K562 (cell line): Measurements from ENCODE around the gene KNSTRN. TPM values are rescaled to one million over a fixed set of nuclear protein-coding genes. Genes with fewer than 3 reads are reported as not detected.
A peak's percentile ranks its signal among the peaks of the same experiment; 100 is the strongest.

Source experiments
- JUND ChIP-seq, 2 experiments: IDR thresholded peaks; 2 replicates in 1 of 2; 3 replicates in 1 of 2; pipeline ENCODE4 v1.6.1; 2011; ENCODE audit warnings: borderline replicate concordance in 2 of 2, low read depth in 2 of 2, low read length in 2 of 2, improper control_type of control experiment in 1 of 2, missing biosample characterization in 1 of 2, missing genetic modification characterization in 1 of 2, missing genetic modification reagents in 1 of 2
- PHF8 ChIP-seq: fragments of 200-600 bp; sonication (generic); IDR thresholded peaks from 2 replicates; pipeline ENCODE4 v1.6.1; 2012; ENCODE audit warnings: mixed run types, mild to moderate bottlenecking, inconsistent platforms, low read length, moderate library complexity, borderline replicate concordance
- POLR2G ChIP-seq: fragments of 200-400 bp; formaldehyde crosslinking; IDR thresholded peaks from 2 replicates; pipeline ENCODE4 v1.6.1; 2017; ENCODE audit warnings: low read depth, mild to moderate bottlenecking, antibody characterized with exemption, low read length, moderate library complexity
- PTBP1 ChIP-seq: fragments of 200-400 bp; formaldehyde crosslinking; IDR thresholded peaks from 2 replicates; pipeline ENCODE4 v1.6.1; 2017; ENCODE audit warnings: low read depth, low read length
- ZNF589 ChIP-seq: fragments of 200-800 bp; sonication (Bioruptor generic); IDR thresholded peaks from 2 replicates; pipeline ENCODE4 v1.6.1; 2016; ENCODE audit warnings: low read depth, missing genetic modification characterization, missing compliant biosample characterization
- polyA plus RNA-seq, 8 experiments: library from polyadenylated mRNA; depleted of rRNA in 4 of 8; stranded (reverse) in 5 of 8; unstranded in 3 of 8; fragments of >200 nt; fragmentation: Nextera tagmentation in 2 of 8; fragmentation: Illumina TruSeq in 1 of 8; extraction: Ambion mirVana in 2 of 8; extraction: Trizol in 1 of 8; gene quantifications; 2 replicates each; pipeline versions ENCODE4 v1.2.1 to v1.2.3, GENCODE V29; 2011 to 2014; ENCODE audit warnings: inconsistent platforms in 1 of 8, missing spikeins in 1 of 8
- total RNA-seq, 7 experiments: library from RNA; depleted of rRNA in 6 of 7; stranded (reverse); fragments of >200 nt in 6 of 7; fragmentation: Illumina TruSeq in 2 of 7; extraction: Trizol in 2 of 7; gene quantifications; 2 replicates each; pipeline versions ENCODE4 v1.2.1 to v1.2.3, GENCODE V29; 2011 to 2021; ENCODE audit warnings: low replicate concordance in 1 of 7
- TF ChIP-seq, protein P1 (sequence below): fragments of 200-600 bp; sonication (generic); IDR thresholded peaks from one replicate; pipeline ENCODE4 v1.6.1; 2012; ENCODE audit warnings: mild to moderate bottlenecking, low read depth, low read length, inconsistent platforms
- TF ChIP-seq, protein P2 (sequence below): fragments of 450-650 bp; formaldehyde crosslinking; conservative IDR thresholded peaks from 2 replicates; pipeline ENCODE4 v1.4.0; 2022; ENCODE audit warnings: mild to moderate bottlenecking, missing genetic modification characterization
- TF ChIP-seq, protein P3 (sequence below): fragments of 250-450 bp; sonication (Bioruptor Pico); IDR thresholded peaks from 2 replicates; pipeline ENCODE4 v1.8.0; 2022; ENCODE audit warnings: inconsistent platforms, mild to moderate bottlenecking, moderate library complexity, borderline replicate concordance
- TF ChIP-seq, protein P4 (sequence below): fragments of 200-800 bp; sonication (Bioruptor generic); IDR thresholded peaks from 2 replicates; pipeline ENCODE4 v1.6.1; 2017; ENCODE audit warnings: missing genetic modification characterization, missing compliant biosample characterization

Gene KNSTRN
- total and polyA plus RNA-seq, 9 of the 15 experiments (the other 6 are each of a cell fraction or from before 2014, with no cell fraction given): 48.7 to 88.2 (median 66.3) TPM

DNA sequence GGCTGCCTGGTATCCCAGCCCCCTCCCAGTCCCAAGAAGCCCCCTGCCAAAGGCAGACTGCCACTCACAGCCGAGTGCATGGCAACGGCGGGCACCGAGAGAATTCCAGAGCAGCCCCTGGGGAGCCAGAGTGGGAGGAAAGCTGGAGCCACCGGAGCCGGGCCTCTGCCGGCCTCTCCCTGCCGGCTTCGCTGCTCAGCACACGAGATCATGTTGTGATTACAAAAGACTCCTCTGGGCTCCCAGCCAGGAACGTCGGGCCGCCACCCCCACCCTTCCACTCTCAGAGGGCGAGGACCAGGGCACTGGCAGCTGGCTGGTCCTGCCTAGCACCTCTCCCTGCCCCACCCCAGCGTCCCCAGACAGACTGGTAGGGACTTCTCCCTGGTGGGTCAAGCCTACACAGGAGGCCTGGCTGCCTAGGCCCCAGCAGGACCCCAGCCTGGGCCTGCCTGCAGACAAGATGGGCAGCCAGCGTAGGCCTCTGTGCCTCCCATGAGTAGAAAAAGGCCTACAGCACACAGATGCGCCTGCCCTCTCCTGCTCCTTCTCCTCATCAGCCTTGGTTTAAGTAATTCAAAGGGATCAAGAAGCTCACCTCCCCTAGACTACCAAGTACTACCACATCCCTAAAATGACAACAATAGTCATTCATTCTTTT, 41.7 kb upstream of the KNSTRN start, which contains the start of gene CCDC9B (continued):
- TF ChIP-seq, protein P1, sequence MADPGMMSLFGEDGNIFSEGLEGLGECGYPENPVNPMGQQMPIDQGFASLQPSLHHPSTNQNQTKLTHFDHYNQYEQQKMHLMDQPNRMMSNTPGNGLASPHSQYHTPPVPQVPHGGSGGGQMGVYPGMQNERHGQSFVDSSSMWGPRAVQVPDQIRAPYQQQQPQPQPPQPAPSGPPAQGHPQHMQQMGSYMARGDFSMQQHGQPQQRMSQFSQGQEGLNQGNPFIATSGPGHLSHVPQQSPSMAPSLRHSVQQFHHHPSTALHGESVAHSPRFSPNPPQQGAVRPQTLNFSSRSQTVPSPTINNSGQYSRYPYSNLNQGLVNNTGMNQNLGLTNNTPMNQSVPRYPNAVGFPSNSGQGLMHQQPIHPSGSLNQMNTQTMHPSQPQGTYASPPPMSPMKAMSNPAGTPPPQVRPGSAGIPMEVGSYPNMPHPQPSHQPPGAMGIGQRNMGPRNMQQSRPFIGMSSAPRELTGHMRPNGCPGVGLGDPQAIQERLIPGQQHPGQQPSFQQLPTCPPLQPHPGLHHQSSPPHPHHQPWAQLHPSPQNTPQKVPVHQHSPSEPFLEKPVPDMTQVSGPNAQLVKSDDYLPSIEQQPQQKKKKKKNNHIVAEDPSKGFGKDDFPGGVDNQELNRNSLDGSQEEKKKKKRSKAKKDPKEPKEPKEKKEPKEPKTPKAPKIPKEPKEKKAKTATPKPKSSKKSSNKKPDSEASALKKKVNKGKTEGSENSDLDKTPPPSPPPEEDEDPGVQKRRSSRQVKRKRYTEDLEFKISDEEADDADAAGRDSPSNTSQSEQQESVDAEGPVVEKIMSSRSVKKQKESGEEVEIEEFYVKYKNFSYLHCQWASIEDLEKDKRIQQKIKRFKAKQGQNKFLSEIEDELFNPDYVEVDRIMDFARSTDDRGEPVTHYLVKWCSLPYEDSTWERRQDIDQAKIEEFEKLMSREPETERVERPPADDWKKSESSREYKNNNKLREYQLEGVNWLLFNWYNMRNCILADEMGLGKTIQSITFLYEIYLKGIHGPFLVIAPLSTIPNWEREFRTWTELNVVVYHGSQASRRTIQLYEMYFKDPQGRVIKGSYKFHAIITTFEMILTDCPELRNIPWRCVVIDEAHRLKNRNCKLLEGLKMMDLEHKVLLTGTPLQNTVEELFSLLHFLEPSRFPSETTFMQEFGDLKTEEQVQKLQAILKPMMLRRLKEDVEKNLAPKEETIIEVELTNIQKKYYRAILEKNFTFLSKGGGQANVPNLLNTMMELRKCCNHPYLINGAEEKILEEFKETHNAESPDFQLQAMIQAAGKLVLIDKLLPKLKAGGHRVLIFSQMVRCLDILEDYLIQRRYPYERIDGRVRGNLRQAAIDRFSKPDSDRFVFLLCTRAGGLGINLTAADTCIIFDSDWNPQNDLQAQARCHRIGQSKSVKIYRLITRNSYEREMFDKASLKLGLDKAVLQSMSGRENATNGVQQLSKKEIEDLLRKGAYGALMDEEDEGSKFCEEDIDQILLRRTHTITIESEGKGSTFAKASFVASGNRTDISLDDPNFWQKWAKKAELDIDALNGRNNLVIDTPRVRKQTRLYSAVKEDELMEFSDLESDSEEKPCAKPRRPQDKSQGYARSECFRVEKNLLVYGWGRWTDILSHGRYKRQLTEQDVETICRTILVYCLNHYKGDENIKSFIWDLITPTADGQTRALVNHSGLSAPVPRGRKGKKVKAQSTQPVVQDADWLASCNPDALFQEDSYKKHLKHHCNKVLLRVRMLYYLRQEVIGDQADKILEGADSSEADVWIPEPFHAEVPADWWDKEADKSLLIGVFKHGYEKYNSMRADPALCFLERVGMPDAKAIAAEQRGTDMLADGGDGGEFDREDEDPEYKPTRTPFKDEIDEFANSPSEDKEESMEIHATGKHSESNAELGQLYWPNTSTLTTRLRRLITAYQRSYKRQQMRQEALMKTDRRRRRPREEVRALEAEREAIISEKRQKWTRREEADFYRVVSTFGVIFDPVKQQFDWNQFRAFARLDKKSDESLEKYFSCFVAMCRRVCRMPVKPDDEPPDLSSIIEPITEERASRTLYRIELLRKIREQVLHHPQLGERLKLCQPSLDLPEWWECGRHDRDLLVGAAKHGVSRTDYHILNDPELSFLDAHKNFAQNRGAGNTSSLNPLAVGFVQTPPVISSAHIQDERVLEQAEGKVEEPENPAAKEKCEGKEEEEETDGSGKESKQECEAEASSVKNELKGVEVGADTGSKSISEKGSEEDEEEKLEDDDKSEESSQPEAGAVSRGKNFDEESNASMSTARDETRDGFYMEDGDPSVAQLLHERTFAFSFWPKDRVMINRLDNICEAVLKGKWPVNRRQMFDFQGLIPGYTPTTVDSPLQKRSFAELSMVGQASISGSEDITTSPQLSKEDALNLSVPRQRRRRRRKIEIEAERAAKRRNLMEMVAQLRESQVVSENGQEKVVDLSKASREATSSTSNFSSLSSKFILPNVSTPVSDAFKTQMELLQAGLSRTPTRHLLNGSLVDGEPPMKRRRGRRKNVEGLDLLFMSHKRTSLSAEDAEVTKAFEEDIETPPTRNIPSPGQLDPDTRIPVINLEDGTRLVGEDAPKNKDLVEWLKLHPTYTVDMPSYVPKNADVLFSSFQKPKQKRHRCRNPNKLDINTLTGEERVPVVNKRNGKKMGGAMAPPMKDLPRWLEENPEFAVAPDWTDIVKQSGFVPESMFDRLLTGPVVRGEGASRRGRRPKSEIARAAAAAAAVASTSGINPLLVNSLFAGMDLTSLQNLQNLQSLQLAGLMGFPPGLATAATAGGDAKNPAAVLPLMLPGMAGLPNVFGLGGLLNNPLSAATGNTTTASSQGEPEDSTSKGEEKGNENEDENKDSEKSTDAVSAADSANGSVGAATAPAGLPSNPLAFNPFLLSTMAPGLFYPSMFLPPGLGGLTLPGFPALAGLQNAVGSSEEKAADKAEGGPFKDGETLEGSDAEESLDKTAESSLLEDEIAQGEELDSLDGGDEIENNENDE: no peak
- TF ChIP-seq, protein P2, sequence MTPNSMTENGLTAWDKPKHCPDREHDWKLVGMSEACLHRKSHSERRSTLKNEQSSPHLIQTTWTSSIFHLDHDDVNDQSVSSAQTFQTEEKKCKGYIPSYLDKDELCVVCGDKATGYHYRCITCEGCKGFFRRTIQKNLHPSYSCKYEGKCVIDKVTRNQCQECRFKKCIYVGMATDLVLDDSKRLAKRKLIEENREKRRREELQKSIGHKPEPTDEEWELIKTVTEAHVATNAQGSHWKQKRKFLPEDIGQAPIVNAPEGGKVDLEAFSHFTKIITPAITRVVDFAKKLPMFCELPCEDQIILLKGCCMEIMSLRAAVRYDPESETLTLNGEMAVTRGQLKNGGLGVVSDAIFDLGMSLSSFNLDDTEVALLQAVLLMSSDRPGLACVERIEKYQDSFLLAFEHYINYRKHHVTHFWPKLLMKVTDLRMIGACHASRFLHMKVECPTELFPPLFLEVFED (CRISPR knock-in tag): no peak
- no peak for TF ChIP-seq PTBP1
- TF ChIP-seq, protein P3, sequence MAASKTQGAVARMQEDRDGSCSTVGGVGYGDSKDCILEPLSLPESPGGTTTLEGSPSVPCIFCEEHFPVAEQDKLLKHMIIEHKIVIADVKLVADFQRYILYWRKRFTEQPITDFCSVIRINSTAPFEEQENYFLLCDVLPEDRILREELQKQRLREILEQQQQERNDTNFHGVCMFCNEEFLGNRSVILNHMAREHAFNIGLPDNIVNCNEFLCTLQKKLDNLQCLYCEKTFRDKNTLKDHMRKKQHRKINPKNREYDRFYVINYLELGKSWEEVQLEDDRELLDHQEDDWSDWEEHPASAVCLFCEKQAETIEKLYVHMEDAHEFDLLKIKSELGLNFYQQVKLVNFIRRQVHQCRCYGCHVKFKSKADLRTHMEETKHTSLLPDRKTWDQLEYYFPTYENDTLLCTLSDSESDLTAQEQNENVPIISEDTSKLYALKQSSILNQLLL (CRISPR knock-in tag): no peak
- 0 out of 2 replicates have a peak, but pooled peaks have one; percentile 44 for TF ChIP-seq ZNF589 (CRISPR knock-in tag)
- TF ChIP-seq PHF8: peak; percentile 35; the same call in 1 of the 2 replicates
- TF ChIP-seq, protein P4, sequence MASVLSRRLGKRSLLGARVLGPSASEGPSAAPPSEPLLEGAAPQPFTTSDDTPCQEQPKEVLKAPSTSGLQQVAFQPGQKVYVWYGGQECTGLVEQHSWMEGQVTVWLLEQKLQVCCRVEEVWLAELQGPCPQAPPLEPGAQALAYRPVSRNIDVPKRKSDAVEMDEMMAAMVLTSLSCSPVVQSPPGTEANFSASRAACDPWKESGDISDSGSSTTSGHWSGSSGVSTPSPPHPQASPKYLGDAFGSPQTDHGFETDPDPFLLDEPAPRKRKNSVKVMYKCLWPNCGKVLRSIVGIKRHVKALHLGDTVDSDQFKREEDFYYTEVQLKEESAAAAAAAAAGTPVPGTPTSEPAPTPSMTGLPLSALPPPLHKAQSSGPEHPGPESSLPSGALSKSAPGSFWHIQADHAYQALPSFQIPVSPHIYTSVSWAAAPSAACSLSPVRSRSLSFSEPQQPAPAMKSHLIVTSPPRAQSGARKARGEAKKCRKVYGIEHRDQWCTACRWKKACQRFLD (CRISPR knock-in tag): peak; percentile 57; the same call in 1 of the 2 replicates
- peak; percentile 60 for TF ChIP-seq POLR2G
- 0 out of 2 replicates have a peak, but pooled peaks have one; percentile 9 for TF ChIP-seq JUND (IDR thresholded peaks at IDR 0.05; ENCODE audit: borderline replicate concordance, low read depth, low read length)
- no peak for TF ChIP-seq JUND (tag; IDR thresholded peaks at IDR 0.05; ENCODE audit: borderline replicate concordance, low read depth, low read length)
